NCI-H1417 (cell line): ENCODE data around the gene SNTB2.
A peak's percentile ranks its signal among the peaks of the same experiment; 100 is the strongest.
"Not testable (repeated sequence)": the region's sequence is repeated elsewhere in the genome, so short reads cannot be mapped to it uniquely, and the experiment has no call there.

Source experiments
- DNase-seq, 3 experiments: peaks; one replicate each; lab custom pipeline; 2025; lab: John Stamatoyannopoulos, UW

The SNTB2 gene

GRCh38 chr16:69286941-69287713, 100.2 kb downstream of the SNTB2 start:
- DNase-seq, result peak; percentile 1 to 73 (median 36)

- DNase-seq, result not testable (repeated sequence)
Measured at GRCh38 chr16:69291657-69292056, 104.7 kb downstream of the SNTB2 start.

- no peak for DNase-seq
Measured at GRCh38 chr16:69293401-69293800, 106.4 kb downstream of the SNTB2 start.

GRCh38 chr16:69294051-69294450, 107.1 kb downstream of the SNTB2 start:
- no peak for DNase-seq

- not testable (repeated sequence) for DNase-seq
Measured at GRCh38 chr16:69296771-69297170, 109.8 kb downstream of the SNTB2 start.

- DNase-seq, result no peak
Measured at GRCh38 chr16:69298261-69298660, 111.3 kb downstream of the SNTB2 start.

- DNase-seq, result no peak
Measured at GRCh38 chr16:69301187-69301586, 114.2 kb downstream of the SNTB2 start.

- DNase-seq, result no peak
Measured at GRCh38 chr16:69301861-69302260, 114.9 kb downstream of the SNTB2 start.

GRCh38 chr16:69302301-69302700, 115.3 kb downstream of the SNTB2 start:
- no peak for DNase-seq

- DNase-seq, result no peak
Measured at GRCh38 chr16:69306031-69306430, 119.1 kb downstream of the SNTB2 start.

- DNase-seq, result no peak
Measured at GRCh38 chr16:69307091-69307490, 120.1 kb downstream of the SNTB2 start.

GRCh38 chr16:69307856-69308255, 120.9 kb downstream of the SNTB2 start:
- DNase-seq, result no peak

- DNase-seq, result no peak
Measured at GRCh38 chr16:69309316-69309715, 122.4 kb downstream of the SNTB2 start.

- DNase-seq, result peak; percentile 88 to 95 (median 90)
Measured at GRCh38 chr16:69310653-69311532, 123.9 kb downstream of the SNTB2 start, which contains the start of gene VPS4A. Gene VPS4A, plus strand, starts transcription at chr16:69311350. Its CDS starts 162 bp downstream, at chr16:69311512.

- DNase-seq, result peak in 2 of 3 experiments; percentile 53 to 60
Measured at GRCh38 chr16:69311533-69312387, 124.8 kb downstream of the SNTB2 start.

- DNase-seq, result no peak
Measured at GRCh38 chr16:69313469-69313868, 126.5 kb downstream of the SNTB2 start.

- no peak for DNase-seq
Measured at GRCh38 chr16:69314534-69314933, 127.6 kb downstream of the SNTB2 start.

GRCh38 chr16:69315486-69316311, 128.7 kb downstream of the SNTB2 start:
- DNase-seq, result no peak

GRCh38 chr16:69316595-69317034, 129.7 kb downstream of the SNTB2 start:
- no peak for DNase-seq

GRCh38 chr16:69318177-69318910, 131.4 kb downstream of the SNTB2 start:
- no peak for DNase-seq
